Heart left ventricle (tissue), 16 donors: ENCODE measurements around the gene HES6. TPM values are rescaled to one million over a fixed set of nuclear protein-coding genes. Genes with fewer than 3 reads are reported as not detected.
A peak's percentile ranks its signal among the peaks of the same experiment; 100 is the strongest.

Experiments used
- ATAC-seq, 4 donors: fragments of 200-7000 bp; cut with Tn5 transposase; one replicate each; pipeline ENCODE4 v1.9.1; 2020 to 2022; ENCODE audit warnings: moderate library complexity in 4 of 4, mild to moderate bottlenecking in 3 of 4, moderate number of reproducible peaks in 1 of 4
- DNase-seq, 5 donors: peaks; one replicate each; pipeline ENCODE4 v3.0.0-alpha.2; 2020
- H3K27ac ChIP-seq, 12 donors: fragments of 200-600 bp; sonication (generic) in 4 of 12; one replicate each; pipeline versions ENCODE4 v1.5.0 to v1.8.0; 2016 to 2022; ENCODE audit warnings: mild to moderate bottlenecking in 2 of 12
- H3K27me3 ChIP-seq, 9 donors: fragments of 200-600 bp; sonication (generic) in 2 of 9; one replicate each; pipeline versions ENCODE4 v1.5.1 to v1.8.0; 2016 to 2022; ENCODE audit warnings: mild to moderate bottlenecking in 3 of 9
- H3K36me3 ChIP-seq, 9 donors: fragments of 200-600 bp; sonication (generic) in 2 of 9; one replicate each; pipeline versions ENCODE4 v1.5.0 to v1.8.0; 2018 to 2022; ENCODE audit warnings: mild to moderate bottlenecking in 2 of 9
- H3K4me1 ChIP-seq, 12 donors: fragments of 200-600 bp; sonication (generic) in 4 of 12; one replicate each; pipeline versions ENCODE4 v1.5.0 to v1.8.0; 2016 to 2022; ENCODE audit warnings: mild to moderate bottlenecking in 3 of 12
- H3K4me3 ChIP-seq, 12 donors: fragments of 200-600 bp; sonication (generic) in 4 of 12; one replicate each; pipeline versions ENCODE4 v1.5.0 to v1.8.0; 2017 to 2022; ENCODE audit warnings: mild to moderate bottlenecking in 9 of 12, moderate library complexity in 4 of 12
- H3K9me3 ChIP-seq, 12 donors: fragments of 200-600 bp; sonication (generic) in 4 of 12; one replicate each; pipeline versions ENCODE4 v1.5.0 to v1.8.0; 2016 to 2022; ENCODE audit warnings: mild to moderate bottlenecking in 1 of 12
- CTCF ChIP-seq, 12 donors: fragments of 200-600 bp; sonication (generic) in 4 of 12; IDR thresholded peaks; one replicate each; pipeline versions ENCODE4 v1.5.0 to v1.8.0; 2018 to 2022; ENCODE audit warnings: antibody characterized with exemption in 12 of 12, mild to moderate bottlenecking in 5 of 12
- POLR2A ChIP-seq, 2 donors: fragments of 450-650 bp; IDR thresholded peaks; one replicate each; pipeline ENCODE4 v1.6.1; 2017; ENCODE audit warnings: antibody characterized with exemption in 2 of 2, mild to moderate bottlenecking in 2 of 2, moderate library complexity in 2 of 2
- WGBS, 4 donors: extraction: QIAGEN DNeasy Blood & Tissue Kit in 2 of 4; methylation state at CpG; one replicate each; pipeline versions ENCODE4 v1.1.5 to v1.1.7; 2013 to 2018; 5-methylcytosine and 5-hydroxymethylcytosine counted together
- intact Hi-C, 10 donors: fragments of 100-400 bp; cut with DNase I; formaldehyde crosslinking; loops; one replicate each; pipeline versions ENCODE4 v1.11.1 to v1.14.2; 2022
- polyA plus RNA-seq, 2 donors: library from polyadenylated mRNA; stranded (reverse); fragments of 200-250 nt; gene quantifications; one replicate each; pipeline ENCODE4 v1.2.3, GENCODE V29; 2013
- total RNA-seq, 9 donors: library from RNA; depleted of rRNA in 2 of 9; stranded (reverse); fragments of >200 nt in 2 of 9; fragmentation: NEBNext Ultra II Directional in 3 of 9; extraction: Animal tissue kit (Norgen Biotek cat#: 25700) in 3 of 9; gene quantifications; one replicate each; pipeline versions ENCODE4 v1.1.0 to v1.2.4, GENCODE V29; 2016 to 2023
- donor health status: ischemic (EF 13 %, LVEDD 7.1; RV severe dilation, severe dysfunction).
- donor health status: healthy with polysubstance abuse.
- donor health status: DM: no; HTN: yes; CAD: no.
- donor health status: DM: no; HTN: no; CAD: no.
- donor health status: ischemic (EF 25% LVEDD 6.9; RV normal size, moderate dysfunction).
- donor health status: ischemic (EF 25% LVEDD 5.7; RV mildly dilated, moderate dysfunction).
- donor health status: healthy.
- donor health status: DM: yes; HTN: yes; CAD: no.
- donor health status: ischemic (EF 35%, LVEDD 5.7; RV mildly dilated, moderate dysfunction).
- donor health status: nonischemic (EF 11% LVEDD 7.7; RV severe dilation, severe dysfunction).
- donor health status: DM: yes; HTN: yes; CAD: no.
- donor health status: PGD.
- donor health status: ischemic (EF 29% LVEDD 5.4; RV normal size, mild dysfunction).
- donor health status: nonischemic (EF 23%, LVEDD 6.1; RV moderate dilation, normal function).

HES6 gene
- total and polyA plus RNA-seq, 11 donors: 0.45 to 9.1 (median 3.6) TPM

DNA sequence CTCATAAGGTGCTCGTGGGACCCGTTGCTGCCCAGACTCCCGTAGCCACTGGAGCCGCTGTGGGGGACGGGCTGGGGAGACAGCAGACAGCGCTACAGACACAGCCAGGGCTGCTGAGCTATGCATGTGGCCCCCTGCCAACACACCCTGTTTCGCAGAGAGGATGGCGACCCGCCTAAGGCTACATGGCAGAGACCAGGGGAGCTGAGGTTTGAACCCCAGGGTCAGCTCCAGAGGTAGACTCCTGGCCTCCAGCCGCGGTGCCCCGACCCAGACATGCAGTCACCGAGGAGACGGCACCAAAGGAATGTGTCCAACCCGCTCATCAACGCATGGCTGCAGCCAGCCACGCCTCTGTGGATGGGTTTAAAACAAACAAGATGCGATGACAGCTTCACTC, 21.0 kb upstream of the HES6 start:
- no peak overlapping the region for H3K27ac ChIP-seq
- TF ChIP-seq POLR2A (IDR thresholded peaks at IDR 0.05): no peak
- TF ChIP-seq CTCF (IDR thresholded peaks at IDR 0.05): no peak

DNA sequence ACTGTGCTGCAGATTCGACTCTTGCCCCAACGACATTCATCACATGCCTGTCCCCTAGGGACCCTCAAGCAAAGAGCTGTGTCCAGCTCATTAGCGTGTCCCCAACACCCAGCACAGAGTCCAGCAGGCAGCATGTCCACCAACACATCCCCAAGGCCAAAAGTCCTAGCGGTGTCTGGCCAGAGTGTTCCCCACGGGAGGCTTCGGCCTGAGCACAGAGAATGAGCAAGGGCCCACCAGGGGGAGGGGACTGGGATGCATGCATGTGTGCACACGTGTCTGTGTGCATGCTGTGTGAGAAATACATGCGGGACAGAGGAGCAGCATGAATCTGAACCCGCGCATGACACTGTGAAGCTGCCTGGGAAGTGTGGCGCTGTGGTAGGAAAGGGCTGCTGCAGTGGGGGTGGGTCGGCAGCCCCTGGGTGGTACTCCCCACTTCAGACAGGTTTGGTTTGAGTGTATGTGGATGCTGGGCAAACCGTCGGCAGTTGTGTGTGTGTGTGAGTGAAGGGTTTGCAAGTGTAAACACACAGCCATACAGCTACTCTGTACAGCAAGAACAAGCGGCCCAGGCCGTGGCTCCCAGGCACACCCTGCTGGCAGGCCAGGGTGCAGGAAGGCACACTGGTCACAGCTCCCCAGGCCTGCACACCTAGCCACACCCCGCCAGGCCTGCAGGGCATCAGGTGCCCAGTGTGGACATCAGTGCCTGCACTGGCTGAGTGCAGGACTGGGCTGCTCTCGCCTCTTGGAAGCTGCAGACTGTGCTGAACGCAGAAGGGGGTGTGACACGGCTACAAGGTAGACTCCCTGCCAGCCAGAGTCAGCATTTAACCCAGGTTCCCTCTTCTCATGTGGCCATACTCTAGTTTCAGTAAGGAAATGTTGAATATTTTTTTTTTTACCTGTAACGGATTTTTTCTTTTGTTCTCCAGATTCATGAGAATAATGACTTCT, 19.5 kb upstream of the HES6 start:
- DNase-seq (peak in 2 of 5 donors; percentile 22 to 35), ATAC-seq (no peak)
- intact Hi-C loops: loop anchor here in 8 of 10 donors (5.0 to 10.0 kb wide), 7 partner anchors 95 to 405 kb away; partner anchors contain the start of genes RAMP1 (in 7 of the 8) and ERFE (in 2 of the 8)
- no peak overlapping the region for H3K4me3 ChIP-seq
- TF ChIP-seq CTCF (IDR thresholded peaks at IDR 0.05) (no peak), POLR2A (IDR thresholded peaks at IDR 0.05) (no peak)
- 86 to 90% (median 88%) methylated on average over 21 of the region's 21 CpGs for WGBS, 4 donors
- peaks cover 0 to 91% (median 52%) of the 10 kb centered on the region in 9 donors for H3K36me3 ChIP-seq
- no peaks in the 10 kb centered on the region for H3K27me3 ChIP-seq
- H3K9me3 ChIP-seq: no peaks in the 10 kb centered on the region
- peaks cover 0 to 32% (median 21%) of the 10 kb centered on the region in 12 donors for H3K4me1 ChIP-seq
- H3K27ac ChIP-seq: no peak overlapping the region

More for the DNA sequence above, 21.0 kb upstream of the HES6 start:
- H3K27me3 ChIP-seq: no peaks in the 10 kb centered on the region
- peak in 3 of 5 donors; percentile 32 to 63 (median 58) for DNase-seq
- peaks cover 0 to 38% (median 24%) of the 10 kb centered on the region in 12 donors for H3K4me1 ChIP-seq
- H3K36me3 ChIP-seq: peaks cover 0 to 91% (median 54%) of the 10 kb centered on the region in 9 donors
- ATAC-seq: peak in 3 of 4 donors; percentile 26 to 43 (median 33)
- no peaks in the 10 kb centered on the region for H3K9me3 ChIP-seq
- 33 to 59% (median 42%) methylated on average over 17 to 18 of the region's 18 CpGs for WGBS, 4 donors
- intact Hi-C loops: loop anchor here in 7 of 10 donors (5.0 to 10.0 kb wide), 6 partner anchors 96 to 406 kb away; partner anchors contain the start of genes RAMP1 (in 6 of the 7) and ERFE (in 1 of the 7)
- no peak overlapping the region for H3K4me3 ChIP-seq

DNA sequence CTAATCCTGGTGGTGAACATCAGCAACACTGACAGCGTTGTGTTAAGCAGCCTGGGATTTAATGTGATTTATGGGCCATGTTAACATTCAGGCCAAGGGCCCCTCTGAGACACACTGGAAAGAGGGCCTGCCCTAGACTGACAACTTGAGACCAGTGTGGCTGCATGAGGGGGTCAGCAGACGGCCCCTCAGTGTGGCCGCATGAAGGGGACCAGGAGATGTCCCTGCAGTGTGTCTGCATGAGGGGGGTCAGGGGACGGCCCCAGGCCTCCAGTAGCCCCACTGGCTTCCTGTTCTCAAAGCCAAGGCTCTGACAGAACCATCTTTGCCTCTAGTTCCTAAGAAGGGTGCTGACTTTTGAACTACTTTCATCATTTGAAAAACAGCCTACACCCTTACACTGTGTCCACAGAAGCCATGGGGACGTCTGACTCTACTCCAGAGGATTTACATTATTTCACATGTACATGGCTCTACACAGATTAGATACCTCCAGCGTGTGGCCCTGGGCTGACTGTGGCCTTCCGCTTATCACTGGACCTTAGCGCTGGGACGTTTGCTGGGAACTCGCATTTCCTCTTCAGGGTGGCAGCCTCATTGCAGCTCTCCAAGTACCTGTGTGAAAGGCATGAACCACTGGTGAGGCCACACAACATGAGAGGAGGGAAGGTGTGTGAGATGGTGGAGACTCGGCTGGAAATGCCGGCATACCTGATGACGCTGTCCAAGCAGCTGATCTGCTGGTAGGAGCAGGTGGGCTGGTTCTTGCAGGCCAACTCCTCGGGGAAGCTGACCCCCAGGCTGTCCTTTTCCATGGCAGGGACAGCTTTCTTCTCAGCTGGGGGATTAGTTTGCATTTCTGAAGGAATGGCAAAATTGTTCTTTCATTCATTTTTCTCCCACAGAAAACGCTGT, 18.2 kb upstream of the HES6 start:
- no peak overlapping the region for H3K27ac ChIP-seq
- peaks cover 0 to 100% (median 65%) of the 10 kb centered on the region in 9 donors for H3K36me3 ChIP-seq
- no peaks in the 10 kb centered on the region for H3K9me3 ChIP-seq
- 90 to 94% (median 93%) methylated on average over 15 of the region's 15 CpGs for WGBS, 4 donors
- H3K27me3 ChIP-seq: no peaks in the 10 kb centered on the region
- no peak overlapping the region for H3K4me3 ChIP-seq
- ATAC-seq (no peak), DNase-seq (peak in 2 of 5 donors; percentile 10 to 36)
- intact Hi-C loops: loop anchor here in 2 of 10 donors (5.0 to 10.0 kb wide), 2 partner anchors 103 to 401 kb away; partner anchors contain the start of genes ERFE (in 1 of the 2) and RAMP1 (in 1 of the 2)
- H3K4me1 ChIP-seq: peaks cover 0 to 19% (median 9%) of the 10 kb centered on the region in 12 donors
- TF ChIP-seq POLR2A (IDR thresholded peaks at IDR 0.05) (no peak), CTCF (IDR thresholded peaks at IDR 0.05) (no peak)
